C4-2B (cell line): ENCODE results near the gene TPD52L2.

Experiments used
- CTCF ChIP-seq: fragments of 450-650 bp; conservative IDR thresholded peaks from 2 replicates; pipeline ENCODE4 v1.5.1; 2017; ENCODE audit warnings: mild to moderate bottlenecking
- ZFX ChIP-seq: fragments of 450-650 bp; IDR thresholded peaks from 2 replicates; pipeline ENCODE4 v1.6.1; 2017

- TF ChIP-seq CTCF: no peak
- TF ChIP-seq ZFX: no peak
Observed at GRCh38 chr20:63932606-63933160, 67.6 kb downstream of the TPD52L2 start.
